Natural killer cell (primary cell): ENCODE measurements around the gene ATXN8OS. TPM values are rescaled to one million over a fixed set of nuclear protein-coding genes. Genes with fewer than 3 reads are reported as not detected.

Experiments
- total RNA-seq, 4 donors: library from RNA; stranded (reverse); fragments of 120-200 nt in 1 of 4; gene quantifications; one replicate each; pipeline versions ENCODE4 v1.2.3 to v1.2.4, GENCODE V29; 2013 to 2022

ATXN8OS gene
- total RNA-seq, 3 donors from 2014 or later (not counting 1 experiment from before 2014, with no cell fraction given): not detected

Other genes with a start within 250 kb of the ATXN8OS start
- not detected for gene KLHL1, start 626 bp downstream of the ATXN8OS start, total RNA-seq